Stimulated activated naive CD4-positive, alpha-beta T cell treated with Interleukin-2 at 50 U/mL for 16 hours (primary cell): ENCODE data around the gene TTN.

ENCODE experiments used
- DNase-seq: peaks from one replicate; lab custom pipeline; 2025; lab: John Stamatoyannopoulos, UW

The TTN gene

DNA sequence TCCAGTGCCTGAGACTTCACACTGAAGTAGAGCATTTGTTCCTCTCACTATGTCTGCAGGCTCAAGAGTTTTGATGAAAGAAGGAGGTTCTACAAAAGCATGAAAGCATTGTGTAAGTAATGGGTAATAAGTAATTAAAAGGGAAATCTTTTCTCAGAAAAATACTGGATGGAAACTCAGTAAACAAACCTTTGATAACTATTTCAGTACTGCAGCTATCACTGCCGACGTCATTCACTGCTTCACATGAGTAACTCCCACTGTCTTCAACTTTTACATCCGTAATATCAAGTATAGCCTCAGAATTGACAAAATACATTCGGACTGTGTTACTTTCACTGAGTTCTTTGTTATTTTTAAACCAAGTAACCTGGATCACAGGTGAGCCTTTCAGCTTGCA, 72.7 kb downstream of the TTN start:
- no peak for DNase-seq

- DNase-seq: no peak
Observed at GRCh38 chr2:178733975-178734374, 73.2 kb downstream of the TTN start.

GRCh38 chr2:178732913-178733312, 74.3 kb downstream of the TTN start:
- DNase-seq: no peak

DNA sequence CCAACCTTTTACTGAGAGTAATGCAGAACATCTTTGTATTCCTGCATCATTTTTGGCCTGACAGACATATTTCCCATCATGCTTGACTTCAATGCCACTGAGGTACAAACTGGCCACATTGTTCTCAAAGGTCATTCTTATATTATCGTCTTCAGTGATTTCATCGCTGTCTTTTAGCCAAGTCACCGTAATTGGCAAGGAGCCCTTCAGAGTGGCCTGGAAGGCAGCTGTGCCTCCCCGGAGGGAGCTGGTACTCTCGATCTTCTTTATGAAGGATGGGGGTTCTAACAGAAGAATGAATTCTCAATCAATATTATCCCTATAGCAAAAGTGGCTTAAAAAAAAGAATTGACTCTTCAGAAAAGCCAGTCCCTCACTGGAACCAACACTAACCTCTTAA, 75.9 kb downstream of the TTN start:
- no peak for DNase-seq

- no peak for DNase-seq
Observed at GRCh38 chr2:178730049-178730448, 77.2 kb downstream of the TTN start.

DNA sequence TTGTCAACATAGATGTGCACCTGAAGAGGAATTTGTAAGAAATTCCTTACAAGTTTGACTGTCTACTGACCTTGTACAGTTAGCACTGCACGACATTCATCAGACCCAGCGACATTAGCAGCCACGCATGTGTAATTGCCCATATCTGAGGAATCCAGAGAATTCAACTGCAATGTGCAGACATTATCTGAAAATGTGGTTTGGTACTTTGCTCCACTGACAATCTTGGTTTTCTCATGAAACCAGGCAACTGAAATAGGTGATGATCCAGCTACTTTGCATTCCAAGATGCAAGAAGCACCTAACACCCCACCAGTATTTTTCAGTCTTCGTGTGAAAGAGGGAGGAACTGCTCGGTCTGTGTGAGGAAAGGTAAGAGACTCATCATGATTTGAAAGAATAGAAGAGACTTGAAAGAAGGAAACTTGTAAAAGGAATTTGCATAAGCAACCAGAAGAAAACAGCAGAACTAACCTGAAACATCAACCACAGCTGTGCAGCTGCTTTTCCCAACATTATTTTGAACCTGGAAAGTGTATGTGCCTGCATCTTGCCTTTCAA, 83.4 kb downstream of the TTN start:
- no peak for DNase-seq

DNA sequence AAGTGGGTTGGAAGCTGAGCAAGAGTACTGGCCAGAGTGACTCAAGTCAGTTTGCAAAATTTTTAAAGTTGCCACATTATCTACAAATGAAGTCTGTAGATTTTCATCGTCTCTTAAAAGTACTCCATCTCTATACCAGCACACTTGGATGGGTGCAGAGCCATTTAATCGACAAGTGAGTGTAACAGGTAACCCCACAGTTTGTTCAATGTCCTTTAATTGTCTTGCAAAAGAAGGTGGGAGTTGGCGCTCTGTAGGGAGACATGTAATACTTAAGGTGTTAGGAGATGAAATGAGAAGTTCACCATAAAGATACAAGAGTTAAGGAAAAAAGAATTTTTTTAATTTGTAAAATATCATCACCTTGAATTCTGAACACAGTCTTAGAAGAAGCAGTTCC, 84.9 kb downstream of the TTN start:
- no peak for DNase-seq

DNA sequence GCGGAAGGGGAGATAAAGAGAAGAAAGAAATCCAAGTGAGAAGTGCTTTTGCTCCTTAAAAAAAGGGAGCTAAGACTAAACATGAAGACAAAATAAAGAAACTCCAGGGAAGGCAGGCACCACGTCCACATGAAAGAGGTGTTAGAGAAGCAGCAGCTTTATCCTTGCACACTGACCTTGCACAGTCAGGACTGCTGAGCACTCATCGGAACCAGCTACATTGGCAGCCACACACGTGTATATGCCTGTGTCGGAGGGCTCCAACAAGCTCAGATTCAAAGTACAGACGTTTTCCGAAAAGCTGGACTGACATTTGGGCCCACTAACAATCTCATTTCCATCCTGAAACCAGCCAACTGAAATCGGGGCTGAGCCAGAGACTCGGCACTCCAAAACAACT, 88.2 kb downstream of the TTN start:
- DNase-seq: no peak

- DNase-seq: no peak
Observed at GRCh38 chr2:178718283-178718682, 88.9 kb downstream of the TTN start.

- DNase-seq: no peak
Observed at GRCh38 chr2:178716394-178716793, 90.8 kb downstream of the TTN start.

DNA sequence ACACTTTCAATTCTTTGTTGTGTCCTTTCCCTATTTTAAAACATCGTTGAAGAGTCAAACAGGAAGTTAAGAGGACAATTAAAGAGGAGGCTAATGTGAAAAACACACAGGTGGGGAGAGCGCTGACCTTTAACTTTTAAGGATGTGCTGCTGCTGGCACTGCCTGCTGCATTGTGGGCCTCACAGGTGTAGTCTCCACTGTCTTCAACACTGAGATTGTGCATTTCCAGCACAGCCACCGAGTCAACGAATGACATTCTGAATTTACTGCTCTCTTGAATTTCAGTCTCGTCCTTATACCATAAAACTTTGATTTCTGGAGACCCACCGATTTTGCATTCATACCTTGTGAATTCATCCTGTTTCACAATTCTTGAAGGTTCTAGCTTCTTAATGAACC, 91.9 kb downstream of the TTN start:
- DNase-seq: no peak

- no peak for DNase-seq
Observed at GRCh38 chr2:178707476-178707875, 99.7 kb downstream of the TTN start.

DNA sequence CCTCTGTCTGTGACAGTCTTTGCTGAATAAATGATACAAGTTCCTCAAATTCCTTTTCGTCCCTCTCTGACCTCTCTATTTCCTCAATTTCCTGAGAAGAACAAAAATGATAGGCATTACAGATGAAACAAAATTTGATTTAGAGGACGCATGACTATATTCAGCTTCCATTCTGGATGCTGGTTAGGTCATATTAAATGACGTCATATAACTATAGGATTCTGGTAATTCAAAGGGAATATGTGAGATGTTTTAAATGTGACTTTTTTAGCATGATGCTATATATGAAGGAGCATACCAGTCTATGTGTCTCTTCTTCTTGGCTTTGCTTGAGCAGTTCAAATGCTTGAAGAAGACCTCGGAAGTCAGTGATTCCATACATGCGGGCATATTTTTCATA, 102.3 kb downstream of the TTN start:
- DNase-seq: no peak

DNA sequence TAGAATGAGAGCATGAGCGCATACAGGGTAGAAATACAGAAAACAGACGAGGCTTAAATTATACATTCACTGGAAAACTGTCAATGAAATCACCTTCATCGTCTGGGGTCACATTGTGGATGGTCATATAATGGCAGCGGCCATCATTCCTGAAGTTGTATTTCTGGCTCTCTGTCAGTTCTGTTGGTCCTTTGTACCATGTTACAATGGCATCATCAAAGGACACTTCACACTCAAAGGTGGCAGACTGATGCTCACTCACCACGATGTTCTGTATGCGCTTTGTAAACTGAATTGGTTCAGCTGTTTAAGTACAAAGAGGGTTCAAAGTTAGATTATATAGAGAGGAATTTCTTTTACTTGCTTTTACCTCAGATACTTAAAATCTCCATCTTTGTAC, 104.9 kb downstream of the TTN start:
- DNase-seq: no peak

- DNase-seq: no peak
Observed at GRCh38 chr2:178700922-178701342, 106.3 kb downstream of the TTN start.

GRCh38 chr2:178700136-178700535, 107.1 kb downstream of the TTN start:
- no peak for DNase-seq

GRCh38 chr2:178692845-178693244, 114.4 kb downstream of the TTN start:
- DNase-seq: no peak

GRCh38 chr2:178689808-178690207, 117.4 kb downstream of the TTN start:
- DNase-seq: no peak

DNA sequence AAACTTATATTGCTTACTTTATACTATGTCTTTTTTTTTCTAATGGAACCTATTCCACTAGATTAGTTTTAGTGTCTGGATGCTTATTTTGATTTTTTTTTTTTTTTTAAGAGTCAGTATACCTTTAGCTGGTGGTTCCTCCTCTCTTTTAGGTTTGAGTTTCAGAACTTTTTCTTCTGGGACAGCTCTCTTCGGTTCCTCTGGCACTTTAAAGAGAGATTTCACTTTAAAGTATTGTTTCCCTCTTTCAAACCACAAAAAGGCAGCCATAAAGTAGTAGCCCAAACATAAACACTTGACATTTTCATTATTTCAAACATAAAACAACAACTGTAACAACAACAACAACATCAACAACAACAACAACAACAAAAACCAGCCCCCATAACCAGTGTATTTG, 123.3 kb downstream of the TTN start:
- no peak for DNase-seq

DNA sequence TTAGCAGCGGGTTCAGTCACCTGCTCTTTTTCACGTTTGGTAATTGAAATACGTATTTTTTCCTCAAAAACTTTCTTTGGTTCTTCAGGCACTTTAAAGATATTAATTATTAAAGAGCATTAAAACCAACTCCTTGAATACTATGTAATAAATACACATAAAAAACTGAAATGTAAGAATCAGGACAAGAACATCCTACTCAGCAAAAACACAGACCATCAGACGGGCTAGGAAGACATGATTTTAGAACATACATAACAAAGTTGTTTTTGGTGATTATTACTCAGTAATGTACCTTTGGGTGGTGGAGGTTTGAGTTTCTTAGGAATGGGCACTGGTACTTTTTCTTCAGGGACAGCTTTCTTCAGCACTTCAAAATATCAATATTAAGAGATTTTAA, 126.1 kb downstream of the TTN start:
- no peak for DNase-seq

- no peak for DNase-seq
Observed at GRCh38 chr2:178679891-178680290, 127.3 kb downstream of the TTN start.

DNA sequence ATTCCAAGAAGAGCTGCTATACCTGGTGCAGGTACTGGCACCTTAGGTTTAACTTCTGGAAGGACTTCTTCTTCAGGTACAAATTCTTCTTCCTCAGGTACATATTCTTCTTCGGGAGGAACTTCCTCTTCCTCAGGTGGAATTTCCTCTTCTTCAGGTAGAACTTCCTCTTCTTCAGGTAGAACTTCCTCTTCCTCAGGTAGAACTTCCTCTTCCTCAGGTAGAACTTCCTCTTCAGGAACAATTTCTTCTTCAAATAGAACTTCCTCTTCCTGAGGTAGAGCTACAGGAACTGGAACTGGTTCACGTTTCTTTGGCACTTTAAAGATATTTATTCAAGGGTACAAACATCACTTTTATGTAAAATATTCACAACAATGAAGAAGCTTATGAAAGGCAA, 129.6 kb downstream of the TTN start:
- no peak for DNase-seq

GRCh38 chr2:178676046-178676445, 131.2 kb downstream of the TTN start:
- DNase-seq: no peak

DNA sequence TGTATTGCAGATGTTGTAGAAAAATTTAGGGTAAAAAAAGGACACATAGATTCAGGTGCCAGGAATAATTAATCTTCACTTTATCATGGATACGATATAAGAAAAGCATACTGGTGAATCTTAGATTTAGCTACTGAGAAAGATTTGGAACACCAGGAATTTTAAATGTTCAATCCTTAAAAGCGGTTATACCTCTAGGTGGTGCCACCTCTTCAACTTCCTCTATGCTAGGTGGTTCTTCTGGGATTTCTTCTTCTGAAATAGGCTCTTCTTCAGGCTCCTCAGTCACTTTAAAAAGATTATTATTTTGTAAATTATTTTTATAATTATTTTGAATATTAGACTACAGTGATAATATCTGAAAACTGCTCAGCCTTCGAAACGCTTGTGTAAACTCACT, 133.1 kb downstream of the TTN start:
- no peak for DNase-seq

GRCh38 chr2:178666458-178666857, 140.8 kb downstream of the TTN start:
- no peak for DNase-seq
